Activated T-cell treated with anti-CD3 and anti-CD28 coated beads, Interleukin-2, amount 50 U/mL, for 72 hours (primary cell): ENCODE data around the gene PNMA8A. TPM values are rescaled to one million over a fixed set of nuclear protein-coding genes. Genes with fewer than 3 reads are reported as not detected.

Source experiments
- ATAC-seq, 2 donors: fragments of 150-1000 bp; cut with Tn5 transposase; replicated peaks in 1 of 2; 2 replicates each; pipeline ENCODE4 v1.10.0; 2021; ENCODE audit warnings: moderate library complexity in 2 of 2, mild to moderate bottlenecking in 1 of 2
- DNase-seq, 2 donors: peaks; one replicate each; pipeline ENCODE4 v3.0.0; 2021 to 2022; ENCODE audit warnings: mixed read lengths in 1 of 2
- H3K27ac Mint-ChIP-seq: one replicate; pipeline ENCODE4 v1.8.0; 2022; ENCODE audit warnings: mild to moderate bottlenecking, moderate library complexity, mixed read lengths
- H3K27me3 Mint-ChIP-seq: one replicate; pipeline ENCODE4 v1.8.0; 2022; ENCODE audit warnings: low read depth, mixed read lengths
- H3K36me3 Mint-ChIP-seq, 2 donors: one replicate each; pipeline ENCODE4 v1.8.0; 2022; ENCODE audit warnings: mixed read lengths in 2 of 2, mild to moderate bottlenecking in 1 of 2; ENCODE audit not compliant: insufficient read depth in 2 of 2
- H3K4me1 Mint-ChIP-seq: one replicate; pipeline ENCODE4 v1.8.0; 2022; ENCODE audit warnings: low read depth, mixed read lengths
- H3K4me3 Mint-ChIP-seq, 2 donors: one replicate each; pipeline ENCODE4 v1.8.0; 2022; ENCODE audit warnings: mild to moderate bottlenecking in 2 of 2, mixed read lengths in 2 of 2, moderate library complexity in 2 of 2
- H3K9me3 Mint-ChIP-seq, 2 donors: one replicate each; pipeline ENCODE4 v1.8.0; 2022; ENCODE audit warnings: mixed read lengths in 2 of 2
- total RNA-seq, 2 donors: library from RNA; stranded (reverse); gene quantifications; one replicate each; pipeline ENCODE4 v1.2.3, GENCODE V29; 2022

Gene PNMA8A
- total RNA-seq, 2 donors from 2014 or later, result 1.9 TPM; not detected in 1

DNA sequence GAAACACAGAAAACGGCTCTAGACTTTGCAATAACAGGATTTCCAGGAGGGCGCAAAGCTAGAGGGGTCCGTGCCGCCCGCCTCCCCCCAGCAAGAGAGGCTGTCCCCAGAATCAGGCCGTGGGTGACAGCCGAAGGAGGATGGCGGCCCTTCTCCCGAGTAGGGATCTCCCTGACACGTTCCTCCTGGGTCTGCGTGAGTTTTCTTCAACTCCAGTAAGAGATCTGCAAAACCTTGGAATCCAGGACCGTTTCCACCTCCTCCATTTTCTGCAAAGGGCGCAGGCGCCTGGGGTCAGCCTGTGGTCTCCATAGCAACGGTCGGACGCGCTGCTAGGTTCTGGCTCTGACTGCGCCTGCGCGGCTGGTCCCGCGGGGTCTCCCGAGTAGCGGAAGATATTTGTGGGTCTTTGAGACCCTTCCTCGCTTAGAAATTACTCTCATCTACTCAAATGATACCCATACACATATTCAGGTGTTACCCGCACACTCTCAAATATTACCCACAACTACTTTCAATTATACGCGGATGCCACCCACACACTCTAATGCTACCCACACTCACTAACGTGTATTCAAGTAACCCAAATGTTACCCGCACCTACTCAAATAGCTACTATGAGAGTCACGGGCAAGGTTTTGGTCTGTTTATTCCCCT is 44.7 kb downstream of the PNMA8A start:
- H3K27ac Mint-ChIP-seq, result peak overlapping the region; percentile 38
- peaks cover 34% of the 10 kb centered on the region for H3K4me1 Mint-ChIP-seq
- peaks cover 86% of the 10 kb centered on the region for H3K27me3 Mint-ChIP-seq
- no peaks in the 10 kb centered on the region for H3K9me3 Mint-ChIP-seq
- ATAC-seq (peak; percentile 85 to 87), DNase-seq (peak; percentile 46 to 58)
- H3K36me3 Mint-ChIP-seq, result peaks cover 0 to 2% of the 10 kb centered on the region in 2 donors
- peak overlapping the region; percentile 65 to 78 for H3K4me3 Mint-ChIP-seq

DNA sequence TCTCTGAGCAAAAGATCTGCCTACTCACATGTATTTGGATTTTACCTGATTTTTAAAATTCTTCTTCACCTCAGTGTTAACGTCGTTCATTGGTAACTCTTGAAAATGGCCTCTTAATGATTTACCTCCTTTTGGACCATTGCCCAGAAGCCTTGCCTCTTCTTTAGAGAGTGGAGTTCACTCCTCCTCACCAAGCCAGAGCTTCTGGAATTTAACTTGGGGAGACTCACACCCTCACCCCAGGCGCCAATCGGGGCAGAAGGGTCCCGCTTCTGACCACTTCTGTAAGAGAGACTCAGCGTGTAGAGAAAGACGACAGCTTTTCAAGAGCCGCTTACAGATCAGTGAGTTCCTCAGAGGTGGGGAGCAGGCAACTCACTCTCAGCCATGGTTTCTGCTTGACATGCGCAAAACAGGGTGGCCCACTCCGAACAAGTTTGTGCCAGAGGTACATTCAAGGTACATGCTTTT is 45.3 kb downstream of the PNMA8A start:
- Mint-ChIP-seq H3K4me3 (peak overlapping the region; percentile 65 to 78), H3K9me3 (no peaks in the 10 kb centered on the region)

DNA sequence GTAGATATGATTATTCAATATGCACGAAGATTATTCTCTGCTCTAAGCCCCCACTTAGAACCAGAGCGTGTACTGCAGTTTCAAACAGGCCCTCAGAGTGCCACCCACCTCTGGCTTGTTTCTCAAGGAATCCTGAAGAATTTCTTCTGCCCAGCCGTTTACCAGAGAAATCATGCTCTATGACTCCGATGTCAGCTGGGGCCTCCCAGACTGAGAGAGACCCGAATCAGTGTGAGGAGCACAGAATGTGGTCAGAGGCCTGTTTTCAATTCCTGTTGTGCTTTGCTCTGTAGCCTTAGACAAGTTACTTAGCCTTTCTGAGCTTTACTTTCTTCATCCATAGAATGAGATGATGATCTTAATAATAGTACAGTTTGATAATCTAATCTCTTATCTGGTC is 48.2 kb downstream of the PNMA8A start:
- Mint-ChIP-seq H3K27me3 (peaks cover 67% of the 10 kb centered on the region), H3K9me3 (no peaks in the 10 kb centered on the region), H3K36me3 (peaks cover 0 to 2% of the 10 kb centered on the region in 2 donors), H3K4me1 (peaks cover 25% of the 10 kb centered on the region), H3K27ac (no peak overlapping the region), H3K4me3 (no peak overlapping the region)
- DNase-seq (no peak), ATAC-seq (no peak)

More for the DNA sequence above, 45.3 kb downstream of the PNMA8A start:
- Mint-ChIP-seq H3K27me3 (peaks cover 82% of the 10 kb centered on the region), H3K4me1 (peaks cover 34% of the 10 kb centered on the region), H3K27ac (no peak overlapping the region), H3K36me3 (peaks cover 0 to 2% of the 10 kb centered on the region in 2 donors)
- no peak for DNase-seq
- ATAC-seq, result no peak

DNA sequence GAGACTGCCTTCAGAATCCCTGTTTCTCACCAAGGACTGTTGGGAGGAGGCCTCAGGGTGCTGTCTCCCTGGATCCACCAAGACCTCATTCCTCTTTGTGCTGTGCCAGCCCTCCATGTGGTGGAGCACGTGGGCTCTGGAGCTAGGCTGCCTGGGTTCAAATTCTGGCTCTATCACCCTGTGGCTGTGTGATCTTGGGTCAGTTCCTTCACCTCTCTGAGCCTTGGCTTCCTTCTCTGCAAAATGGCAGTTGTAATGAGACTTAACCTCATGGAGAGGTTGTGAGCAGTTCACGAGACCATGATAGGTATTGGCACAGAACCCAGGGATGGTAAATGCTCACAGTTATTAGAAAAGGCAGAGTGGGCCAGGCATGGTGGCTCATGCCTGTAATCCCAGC is 49.0 kb downstream of the PNMA8A start:
- DNase-seq (no peak), ATAC-seq (no peak)
- Mint-ChIP-seq H3K4me1 (peaks cover 16% of the 10 kb centered on the region), H3K27me3 (peaks cover 59% of the 10 kb centered on the region), H3K27ac (no peak overlapping the region), H3K36me3 (peaks cover 0 to 2% of the 10 kb centered on the region in 2 donors), H3K9me3 (no peaks in the 10 kb centered on the region), H3K4me3 (no peak overlapping the region)

DNA sequence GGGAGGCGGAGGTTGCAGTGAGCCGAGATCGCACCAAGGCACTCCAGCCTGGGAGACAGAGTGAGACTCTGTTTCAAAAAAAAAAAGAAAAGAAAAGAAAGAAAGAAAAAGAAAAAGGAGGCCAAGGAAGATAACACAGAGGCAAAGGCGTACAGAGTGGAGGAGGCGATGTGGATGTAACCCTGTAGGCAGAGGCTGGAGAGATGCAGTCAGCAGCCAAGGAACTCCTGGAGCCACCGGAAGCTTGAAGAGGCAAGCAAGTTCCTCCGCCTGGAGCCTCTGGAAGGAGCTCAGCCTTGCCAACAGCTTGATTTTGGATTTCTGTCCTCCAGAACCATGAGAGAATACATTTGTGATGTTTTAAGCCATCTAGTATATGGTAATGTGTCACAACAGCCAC is 51.3 kb downstream of the PNMA8A start:
- Mint-ChIP-seq H3K36me3 (no peaks in the 10 kb centered on the region), H3K9me3 (no peaks in the 10 kb centered on the region), H3K27me3 (peaks cover 57% of the 10 kb centered on the region), H3K27ac (no peak overlapping the region), H3K4me1 (peaks cover 15% of the 10 kb centered on the region), H3K4me3 (no peak overlapping the region)
- DNase-seq (no peak), ATAC-seq (no peak)

Other genes starting within 250 kb of the PNMA8A start
- gene IGFL1, start 241.8 kb downstream of the PNMA8A start, total RNA-seq, result not detected
- not detected for gene HIF3A, start 174.5 kb downstream of the PNMA8A start, total RNA-seq
- gene PPP5C, start 124.5 kb downstream of the PNMA8A start, total RNA-seq, result 10 to 100 TPM; 56.6 to 73.7 TPM
- not detected for gene CCDC8, start 58.0 kb downstream of the PNMA8A start, total RNA-seq
- not detected for gene PNMA8C, start 42.6 kb downstream of the PNMA8A start, total RNA-seq
- gene PNMA8B, start 24.3 kb upstream of the PNMA8A start, total RNA-seq, result under 1 TPM; 0.05 to 0.12 TPM
- 100 to 1,000 TPM; 292 to 300 TPM for gene CALM3, start 129.8 kb upstream of the PNMA8A start, total RNA-seq
- gene PTGIR, start 153.5 kb upstream of the PNMA8A start, total RNA-seq, result 10 to 100 TPM; 32.4 to 47.1 TPM
- 10 to 100 TPM; 24.8 to 29.5 TPM for gene GNG8, start 164.6 kb upstream of the PNMA8A start, total RNA-seq
- 1 to 10 TPM; 3.4 to 7.0 TPM for gene DACT3, start 189.6 kb upstream of the PNMA8A start, total RNA-seq
- gene PRKD2, start 245.6 kb upstream of the PNMA8A start, total RNA-seq, result 10 to 100 TPM; 82.0 to 92.9 TPM